NK-92 treated with Interleukin-12 subunit alpha and Interleukin-12 subunit beta, amount 100 ng/mL, for 24 hours (cell line): ENCODE data around the gene NOS3.

ENCODE experiments used
- DNase-seq: peaks from one replicate; lab custom pipeline; 2025; lab: John Stamatoyannopoulos, UW

Gene NOS3

GRCh38 chr7:150952331-150953050, 38.3 kb upstream of the NOS3 start:
- no peak for DNase-seq

DNA sequence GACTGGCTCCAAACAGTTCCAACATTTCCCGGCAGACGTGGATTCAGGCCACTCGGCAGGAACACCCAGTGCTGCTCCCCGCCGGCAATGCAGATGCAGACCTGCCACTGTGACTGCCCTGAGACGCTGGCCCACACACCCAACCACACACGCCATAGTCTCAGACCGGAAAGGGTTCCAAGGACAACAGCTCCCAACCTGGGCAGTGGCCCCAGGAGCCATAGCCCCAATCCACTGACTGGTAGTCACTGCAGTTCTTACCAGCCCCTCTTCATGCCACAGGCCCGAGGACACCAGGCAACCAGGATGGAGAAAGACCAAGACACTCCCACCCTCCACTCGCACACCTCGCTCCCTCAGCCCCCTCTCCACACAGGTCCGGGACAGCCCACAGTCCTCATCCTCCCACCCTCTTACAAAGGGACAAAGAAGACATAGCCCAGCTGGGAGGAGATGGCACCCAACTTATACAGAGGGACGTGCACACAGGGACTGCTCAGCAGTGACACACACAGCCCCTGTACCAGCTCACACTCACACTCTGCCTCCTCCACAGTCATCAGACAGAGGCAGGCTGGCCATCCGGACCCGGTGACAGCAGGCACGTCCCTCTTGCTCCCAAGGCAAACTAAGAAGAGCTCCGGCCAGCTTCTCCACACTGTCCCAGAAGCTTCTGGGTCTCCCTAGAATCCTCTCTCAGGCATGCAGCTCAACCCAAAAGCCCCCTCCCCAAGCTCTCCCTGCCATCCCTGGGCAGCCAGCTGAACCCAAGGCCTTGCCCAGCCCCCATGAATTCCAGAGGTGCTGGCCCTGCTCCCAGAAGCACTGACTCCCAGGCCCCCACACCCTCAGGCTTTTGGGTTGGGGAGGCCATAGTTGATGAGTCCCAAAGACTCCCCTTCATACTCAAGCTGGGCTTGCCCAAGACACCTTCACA, 37.5 kb upstream of the NOS3 start:
- no peak for DNase-seq

DNA sequence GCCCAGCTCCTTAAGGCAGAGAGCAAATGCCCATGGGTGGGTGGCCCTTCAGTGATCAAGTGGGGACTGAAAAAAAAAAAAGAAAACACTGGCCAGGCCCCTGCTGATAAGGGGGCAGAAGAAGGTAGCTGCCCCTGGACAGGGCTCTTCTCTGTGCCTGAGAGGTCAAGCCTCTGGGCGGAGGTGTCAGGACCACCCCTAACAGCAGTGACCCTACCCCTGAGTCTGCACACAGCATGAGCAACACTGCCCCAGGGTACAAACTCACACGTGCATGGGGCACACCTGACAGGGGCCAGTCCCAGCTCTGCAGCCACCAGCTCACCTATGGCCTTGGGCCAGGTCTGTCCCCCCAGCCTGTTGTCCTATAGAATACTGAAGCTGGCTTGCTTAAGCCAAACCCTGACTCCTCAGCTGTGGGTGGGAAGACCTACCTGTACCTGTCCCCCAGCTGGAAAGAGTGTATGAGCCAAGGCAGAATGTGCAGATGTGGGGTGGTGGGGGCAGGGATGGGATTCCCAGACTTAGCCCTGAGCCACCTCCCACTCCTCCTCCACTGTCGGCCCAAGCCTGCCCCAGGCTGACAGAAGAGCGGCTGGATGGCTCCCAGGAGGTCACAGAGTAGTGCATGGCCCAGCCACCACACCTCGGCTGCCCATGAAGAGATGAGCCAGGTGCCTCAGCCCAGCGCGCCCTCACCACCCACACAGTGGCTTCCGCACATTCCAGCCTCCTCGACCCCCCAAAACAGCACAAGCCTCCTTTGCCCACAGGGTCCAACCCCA, 36.4 kb upstream of the NOS3 start:
- DNase-seq: no peak

DNA sequence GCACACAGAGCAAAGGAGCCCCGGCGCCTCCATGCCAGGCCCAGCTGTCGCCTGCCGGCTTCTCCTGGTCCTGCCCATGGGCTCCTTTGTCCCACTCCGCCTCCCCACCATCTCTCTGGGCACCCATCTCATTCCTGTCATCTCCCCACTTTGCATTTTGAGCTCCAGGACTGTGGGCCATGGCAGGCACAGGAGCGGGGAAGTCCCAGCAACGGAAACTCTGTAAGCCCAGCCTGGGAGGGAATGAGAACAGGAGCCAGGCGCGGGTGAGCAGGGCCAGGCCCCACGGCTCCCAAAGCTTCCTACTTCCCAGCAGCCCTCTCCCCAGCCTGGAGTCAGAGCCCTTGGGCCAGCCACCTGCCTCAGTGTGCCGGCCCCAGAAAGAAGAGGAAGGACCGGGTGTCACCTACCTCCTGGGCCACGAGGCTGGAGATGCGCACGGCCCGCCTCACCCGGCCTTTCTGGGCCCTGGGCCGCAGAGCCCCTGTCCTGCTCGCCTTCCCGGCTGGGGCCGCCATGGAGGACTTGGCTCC, 35.8 kb upstream of the NOS3 start:
- no peak for DNase-seq

- no peak for DNase-seq
Measured at GRCh38 chr7:150955519-150956394, 35.1 kb upstream of the NOS3 start.

- no peak for DNase-seq
Measured at GRCh38 chr7:150956395-150957132, 34.3 kb upstream of the NOS3 start.

- DNase-seq: no peak
Measured at GRCh38 chr7:150957133-150958020, 33.4 kb upstream of the NOS3 start.

DNA sequence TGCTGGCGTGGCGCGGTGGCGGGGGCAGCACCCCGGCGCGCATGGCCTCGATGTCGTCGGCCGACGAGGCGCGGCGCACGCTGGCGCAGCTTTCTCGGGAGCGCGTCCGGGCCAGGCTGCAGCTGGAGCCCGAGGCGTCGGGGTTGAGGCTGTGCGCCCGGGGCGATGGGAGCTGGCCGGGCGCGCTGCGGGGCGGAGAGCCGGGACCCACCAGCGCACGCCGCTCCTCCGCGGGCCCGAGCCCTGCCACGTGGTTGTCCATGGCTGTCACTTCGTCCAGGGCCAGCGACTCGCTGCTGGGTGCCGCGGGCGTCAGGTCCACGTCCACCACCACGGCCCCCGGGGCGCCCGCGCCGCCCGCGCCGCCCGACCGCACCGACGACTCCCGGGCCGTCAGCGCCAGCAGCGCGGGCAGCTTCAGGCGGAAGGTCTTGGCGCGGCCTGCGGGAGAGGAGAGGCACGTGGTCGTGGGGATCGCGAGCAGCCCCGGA, 32.7 kb upstream of the NOS3 start:
- DNase-seq: no peak

GRCh38 chr7:150958597-150958996, 32.2 kb upstream of the NOS3 start:
- DNase-seq: no peak

DNA sequence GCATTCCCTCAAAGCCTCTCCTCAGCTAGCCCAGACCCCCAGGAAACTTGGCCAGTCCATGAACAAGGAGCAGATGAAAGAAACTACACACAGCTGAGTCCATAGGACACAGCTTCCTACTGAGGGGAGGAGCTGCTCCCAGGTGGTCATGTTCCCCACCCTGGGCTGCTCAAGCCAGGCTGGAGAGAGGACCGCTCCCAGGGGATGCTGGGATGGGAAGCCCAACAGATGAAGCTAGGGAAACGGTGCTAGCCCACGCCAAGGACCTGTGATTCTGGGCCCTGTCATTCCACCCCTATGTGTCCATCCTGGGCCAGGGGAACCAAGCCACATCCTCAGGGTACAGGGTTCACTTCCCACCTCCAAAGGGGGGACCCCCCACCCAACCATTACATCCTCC, 31.7 kb upstream of the NOS3 start:
- DNase-seq: no peak

- DNase-seq: no peak
Measured at GRCh38 chr7:150959739-150960734, 30.8 kb upstream of the NOS3 start.

GRCh38 chr7:150961510-150962289, 29.1 kb upstream of the NOS3 start:
- DNase-seq: no peak

- DNase-seq: no peak
Measured at GRCh38 chr7:150962290-150962552, 28.6 kb upstream of the NOS3 start.

DNA sequence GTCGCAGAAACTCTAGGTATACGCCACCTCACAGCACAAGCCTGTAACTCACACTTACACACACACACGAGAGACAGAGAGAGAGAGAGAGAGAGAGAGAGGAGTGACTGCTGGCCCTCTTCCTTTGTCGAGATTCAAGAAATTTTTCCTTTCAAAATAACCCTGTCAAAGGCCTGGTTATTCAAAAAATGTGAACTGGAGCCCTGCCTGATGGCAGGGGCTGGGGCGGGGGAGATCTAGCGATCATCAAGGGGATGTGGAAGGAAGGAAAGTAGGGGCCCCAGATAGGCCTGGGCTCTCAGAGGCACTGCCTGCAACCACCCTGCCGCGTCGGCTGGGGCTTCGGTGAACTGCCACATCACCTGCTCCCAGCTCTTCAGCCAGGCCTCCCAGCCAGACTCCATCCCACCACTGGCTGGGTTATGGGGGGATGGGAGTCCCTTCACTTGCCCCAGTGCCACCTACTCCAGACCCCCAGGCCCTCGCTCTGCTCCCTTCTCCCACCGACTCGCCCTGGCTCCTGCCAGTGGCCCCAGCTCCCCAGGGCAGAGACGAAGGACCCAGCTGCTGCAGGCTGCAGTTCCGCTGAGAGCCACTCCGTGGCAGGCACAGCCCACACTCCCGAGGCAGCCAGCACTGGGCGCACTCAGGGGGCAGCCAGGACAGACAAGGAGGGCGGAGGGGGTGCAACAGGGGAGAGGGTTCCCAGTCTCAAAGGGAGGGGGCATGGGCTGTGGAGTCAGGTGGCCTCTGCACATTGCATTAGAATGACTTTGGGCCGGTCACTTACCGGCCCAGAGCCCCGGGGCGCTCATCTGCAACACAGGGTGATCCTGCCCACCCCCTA, 28.0 kb upstream of the NOS3 start:
- no peak for DNase-seq

GRCh38 chr7:150963707-150964559, 26.9 kb upstream of the NOS3 start:
- no peak for DNase-seq
